Stimulated activated CD8-positive, alpha-beta memory T cell treated with anti-CD3 and anti-CD28 coated beads, Interleukin-7, amount 100 ng/mL, for 1 hour (primary cell): Measurements from ENCODE around the gene PRKG1.

Source experiments
- DNase-seq, 2 donors: peaks; one replicate each; pipeline ENCODE4 v3.0.0-alpha.2; 2020; ENCODE audit warnings: low read depth in 2 of 2

The PRKG1 gene

DNA sequence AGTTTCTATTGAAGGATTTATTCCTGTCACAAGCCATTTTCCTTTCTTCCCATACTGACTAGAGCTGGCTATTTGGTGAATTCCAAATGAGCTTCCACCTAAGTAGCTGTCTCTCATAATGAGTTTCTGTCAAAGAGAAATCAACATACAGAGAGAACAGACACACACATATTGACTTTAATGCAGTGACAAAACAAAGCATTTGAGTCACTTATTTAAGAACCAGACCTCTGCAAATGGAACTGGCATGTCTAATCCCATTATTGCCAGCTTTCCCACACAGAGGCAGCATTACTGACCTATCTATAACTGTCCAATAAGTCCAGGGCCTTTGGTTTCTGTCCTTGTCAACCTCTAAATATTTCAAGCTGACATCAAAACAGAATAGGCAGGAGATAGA lies 804.4 kb downstream of the PRKG1 start:
- no peak for DNase-seq

DNA sequence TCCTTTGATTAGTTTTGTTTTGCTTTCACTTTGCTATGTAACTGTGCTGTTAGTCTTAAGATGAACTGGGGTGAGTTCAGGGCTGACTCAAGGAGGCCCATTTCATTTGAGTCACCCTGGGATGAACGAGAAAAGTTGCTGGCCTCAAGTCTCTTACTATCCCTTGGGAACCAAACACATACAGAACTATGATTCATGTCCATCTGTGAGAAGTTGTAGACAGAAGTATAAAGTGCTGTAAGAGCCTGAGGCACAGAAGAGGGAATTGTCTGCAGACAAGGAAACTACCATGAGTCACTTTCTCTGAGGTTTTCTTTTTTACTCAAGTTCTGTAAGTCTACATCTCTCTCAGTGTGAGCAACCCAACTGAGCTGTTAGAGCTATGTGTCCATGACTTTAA lies 805.0 kb downstream of the PRKG1 start:
- no peak for DNase-seq

DNA sequence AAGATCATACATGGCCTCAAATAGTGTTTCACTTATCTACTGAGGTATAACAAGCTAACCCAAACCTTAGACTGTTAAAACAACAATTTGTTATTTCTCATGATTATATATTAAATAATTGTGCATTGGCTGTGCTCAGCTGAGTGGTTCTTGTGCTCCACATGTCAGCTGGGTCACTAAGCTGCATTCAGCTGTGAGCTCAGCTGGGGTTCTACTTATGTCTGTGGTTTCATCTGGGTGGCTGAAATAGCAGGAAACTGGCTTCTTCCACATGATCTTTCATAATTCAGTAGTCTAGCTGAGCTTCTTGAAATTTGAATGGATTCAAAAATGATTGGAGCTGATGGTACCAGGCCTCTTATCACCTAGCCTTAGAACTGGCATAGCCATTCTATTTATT lies 806.9 kb downstream of the PRKG1 start:
- no peak for DNase-seq

DNA sequence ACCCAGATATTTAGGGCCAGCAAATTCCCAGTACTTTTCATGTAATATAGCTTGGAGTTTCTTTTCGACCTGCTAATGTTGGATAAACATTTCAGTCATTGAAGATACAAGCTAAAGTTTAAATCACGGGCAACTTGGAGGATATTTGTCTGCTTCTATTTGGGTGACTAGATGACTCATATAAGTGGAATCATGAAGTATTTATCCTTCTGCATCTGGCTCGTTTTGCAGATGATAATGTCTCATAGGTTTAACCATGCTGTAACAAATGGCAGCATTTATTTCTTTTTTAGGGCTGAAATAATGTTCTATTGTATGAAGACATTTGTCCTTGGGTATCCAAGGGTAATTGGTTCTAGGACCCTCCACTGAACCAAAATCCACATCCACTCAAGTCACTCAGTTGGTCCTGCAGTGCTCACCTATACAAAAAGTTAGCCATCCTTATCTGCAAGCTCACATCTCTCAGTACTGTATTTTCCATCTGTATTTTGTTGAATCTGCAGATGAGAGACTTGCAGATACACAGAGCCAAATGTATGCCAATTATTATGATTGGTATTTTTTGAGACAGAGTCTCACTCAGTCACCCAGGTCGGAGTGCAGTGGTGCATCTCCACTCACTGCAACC lies 812.3 kb downstream of the PRKG1 start:
- DNase-seq, result no peak

DNA sequence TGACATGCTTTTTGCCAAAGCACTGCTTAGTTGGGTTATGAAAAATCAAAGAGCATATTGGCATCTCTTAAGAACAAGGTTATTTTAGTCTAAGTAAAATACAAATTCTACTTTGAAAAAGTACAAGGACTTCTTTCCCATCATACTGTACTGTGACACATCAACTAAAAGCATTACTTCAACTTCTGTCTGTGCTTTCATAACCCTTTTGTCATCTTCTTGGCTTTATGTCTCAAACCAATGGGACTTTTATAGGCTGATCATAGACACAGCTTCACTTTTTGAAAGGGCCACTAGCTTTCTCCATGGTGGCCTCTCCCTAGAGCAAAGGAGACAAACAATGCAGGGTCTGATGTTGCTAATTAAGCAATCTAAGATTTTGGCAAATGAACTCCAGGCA lies 814.0 kb downstream of the PRKG1 start:
- DNase-seq, result no peak

DNA sequence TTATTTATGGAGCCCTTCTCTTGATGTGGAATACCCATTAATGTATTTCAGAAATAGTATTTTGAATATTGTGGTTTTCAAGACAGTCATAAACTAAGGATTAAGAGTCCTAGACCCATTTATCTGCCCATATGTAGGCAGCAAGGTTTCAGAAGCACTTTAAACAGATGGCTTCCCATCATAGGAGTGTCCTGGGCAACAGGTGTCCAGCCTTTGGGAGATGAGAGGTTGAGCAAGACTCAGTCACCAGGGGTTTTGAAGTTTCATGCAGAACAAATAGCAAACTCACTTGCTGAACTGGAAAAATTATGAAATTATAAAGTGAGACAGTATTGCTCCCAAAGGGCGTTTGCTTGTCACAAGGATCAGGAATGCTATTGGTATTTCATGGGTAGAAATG lies 818.0 kb downstream of the PRKG1 start:
- DNase-seq, result no peak

DNA sequence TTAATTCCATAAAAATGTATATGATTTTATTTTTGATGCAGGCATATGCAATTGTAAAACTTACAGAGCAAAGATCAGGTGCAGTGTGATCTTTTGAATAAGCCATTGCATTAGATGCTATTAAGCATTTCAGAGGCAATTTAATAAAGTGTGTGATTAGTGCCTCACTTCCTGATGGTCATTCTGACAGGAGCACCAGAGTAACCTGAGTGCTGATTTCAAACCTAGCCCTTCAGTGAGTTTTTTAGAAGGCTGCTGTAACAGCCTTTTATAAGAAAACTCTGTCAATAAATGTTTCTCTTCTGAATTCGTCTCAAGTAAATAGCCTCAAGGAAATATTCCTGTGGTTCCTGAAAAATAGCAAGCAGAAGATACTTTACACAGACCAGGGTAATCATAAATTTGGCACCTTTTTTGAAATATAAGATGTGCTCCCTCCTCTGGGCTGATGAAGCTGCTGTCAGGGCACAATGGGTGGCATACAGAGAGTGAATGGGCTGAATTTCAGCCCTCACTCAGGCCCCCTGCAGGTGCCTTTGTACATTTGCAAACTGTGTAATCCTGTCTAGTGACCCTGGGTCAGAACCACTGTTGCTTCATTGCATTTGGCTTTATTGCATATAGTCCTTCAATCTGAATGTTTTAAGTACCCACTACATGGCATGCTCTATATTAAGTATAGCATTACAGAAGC lies 818.8 kb downstream of the PRKG1 start:
- DNase-seq, result no peak

DNA sequence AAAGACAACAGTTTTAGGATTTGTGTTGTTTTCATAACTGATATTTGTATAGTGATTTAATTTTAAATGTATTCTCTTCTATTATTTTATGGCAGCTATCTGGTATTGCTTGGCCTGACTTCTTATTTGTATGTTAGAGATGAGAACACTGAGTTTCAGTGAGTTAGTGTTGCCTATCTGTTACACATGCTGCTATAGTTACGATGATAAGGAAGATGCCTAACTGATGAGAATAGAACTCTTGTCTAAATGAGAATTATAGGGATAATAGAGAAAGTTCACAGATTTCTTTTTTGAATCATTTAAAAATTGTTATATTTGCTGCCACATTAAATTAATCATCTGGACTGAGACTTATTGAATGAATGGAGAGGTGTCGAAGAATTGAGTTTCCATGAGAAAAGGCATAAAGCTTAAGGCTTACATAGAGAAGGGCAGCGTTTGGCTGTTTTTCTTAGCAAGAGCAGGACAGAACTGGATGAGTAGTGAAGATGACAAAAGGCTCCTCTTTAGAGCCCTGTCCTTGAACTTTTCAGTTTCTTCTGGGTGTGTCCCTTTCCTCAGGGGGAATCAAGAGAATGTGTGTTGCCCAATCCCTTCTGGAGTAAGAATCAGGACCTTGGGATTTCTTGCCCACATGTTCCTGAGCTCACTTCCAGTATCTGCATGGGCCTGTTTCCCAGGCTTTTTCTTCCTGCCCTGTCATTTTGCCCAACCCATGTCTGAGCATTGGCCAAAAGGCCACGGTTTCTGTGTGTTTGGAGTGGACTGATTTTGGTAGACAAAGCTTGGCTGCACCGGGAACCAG lies 820.7 kb downstream of the PRKG1 start:
- no peak for DNase-seq

DNA sequence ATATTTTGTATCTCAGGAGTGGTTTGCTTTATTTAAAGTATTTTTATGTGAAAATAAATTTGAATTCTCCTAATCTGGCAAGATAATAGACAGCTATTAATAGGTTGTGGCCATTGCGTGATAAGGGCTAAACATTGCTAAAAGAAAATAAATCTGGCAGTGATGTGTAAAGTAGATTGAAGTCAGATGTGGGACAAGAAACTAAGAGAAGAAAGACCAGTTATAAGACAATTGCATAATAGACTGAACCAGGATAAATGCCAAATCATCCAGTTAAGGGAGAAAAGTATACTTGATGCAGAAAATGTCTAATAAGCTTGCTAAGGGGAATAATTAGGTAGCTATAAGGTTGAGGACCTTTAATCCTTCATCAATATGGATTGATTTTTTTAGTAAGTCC lies 822.6 kb downstream of the PRKG1 start:
- DNase-seq, result no peak

DNA sequence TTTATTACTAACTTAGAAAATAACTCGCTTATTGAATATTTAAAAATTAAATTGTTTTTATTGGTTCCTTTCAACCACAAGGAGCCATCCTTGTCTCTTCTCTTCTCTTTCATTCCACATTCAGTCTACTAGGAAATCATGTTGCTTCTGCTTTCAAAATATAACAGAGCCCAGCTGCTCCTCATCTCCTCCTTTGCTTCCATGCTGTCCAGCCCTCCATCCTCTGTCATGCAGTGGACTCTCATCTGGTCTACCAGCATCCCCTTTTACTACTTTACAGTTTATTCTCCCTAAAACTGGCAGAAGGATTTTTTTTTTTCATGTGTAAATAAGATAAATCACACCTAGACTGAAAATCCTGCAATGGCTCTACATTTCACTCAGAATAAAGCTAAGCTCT lies 823.3 kb downstream of the PRKG1 start:
- DNase-seq, result no peak

DNA sequence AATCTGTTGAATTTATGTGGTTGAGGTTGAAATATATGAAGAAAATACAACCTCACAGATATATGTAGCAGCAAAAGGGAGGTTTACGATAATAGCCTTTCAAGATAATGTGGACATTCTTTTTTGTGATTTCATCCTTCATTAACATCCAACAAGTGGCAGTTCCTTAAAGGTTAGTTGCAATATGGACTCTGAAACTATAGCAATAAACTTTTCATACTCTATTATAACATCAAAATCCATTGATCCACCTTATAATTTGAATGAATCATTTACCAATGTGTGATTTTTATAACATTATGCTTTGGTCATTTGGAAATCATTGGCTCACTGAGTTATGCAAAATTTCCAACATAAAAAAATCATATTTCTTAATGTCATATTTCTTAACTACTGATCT lies 825.9 kb downstream of the PRKG1 start:
- no peak for DNase-seq

DNA sequence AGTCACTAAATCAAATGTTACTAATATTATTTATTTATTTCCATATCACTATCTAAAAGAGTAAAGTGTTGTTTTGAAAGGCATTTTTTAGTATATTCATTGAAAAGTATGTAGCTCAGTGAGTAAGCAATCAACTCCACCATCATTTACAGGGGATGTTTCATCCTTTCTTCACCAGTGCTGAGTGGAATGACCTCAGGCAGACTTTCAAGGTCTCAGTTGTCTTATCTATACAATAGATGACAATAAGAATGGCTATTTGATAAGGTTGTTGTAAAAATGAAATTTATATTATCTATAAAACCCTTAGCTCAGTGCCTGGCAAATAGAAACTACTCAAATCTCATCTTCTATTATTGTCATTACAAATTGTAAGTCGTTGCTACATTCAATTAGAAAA lies 829.4 kb downstream of the PRKG1 start:
- DNase-seq, result no peak

DNA sequence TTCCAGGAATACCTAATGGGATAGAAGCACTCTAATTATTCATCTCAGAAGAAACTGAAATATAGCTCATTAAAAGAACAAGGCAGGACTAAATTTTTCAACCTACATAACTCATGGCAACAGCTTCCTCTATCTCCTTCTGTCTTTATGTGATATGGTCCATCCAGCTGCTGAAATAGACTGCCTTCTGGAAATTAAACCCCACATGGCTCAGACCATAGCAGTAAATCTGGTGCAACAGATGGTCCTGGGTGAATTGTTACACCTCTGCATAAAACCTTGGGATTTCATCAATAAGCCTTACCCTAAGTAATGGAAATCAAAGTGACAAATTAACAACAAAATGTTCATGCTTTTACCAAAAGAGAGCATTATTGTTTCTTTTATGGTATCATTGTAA lies 830.7 kb downstream of the PRKG1 start:
- DNase-seq, result no peak

DNA sequence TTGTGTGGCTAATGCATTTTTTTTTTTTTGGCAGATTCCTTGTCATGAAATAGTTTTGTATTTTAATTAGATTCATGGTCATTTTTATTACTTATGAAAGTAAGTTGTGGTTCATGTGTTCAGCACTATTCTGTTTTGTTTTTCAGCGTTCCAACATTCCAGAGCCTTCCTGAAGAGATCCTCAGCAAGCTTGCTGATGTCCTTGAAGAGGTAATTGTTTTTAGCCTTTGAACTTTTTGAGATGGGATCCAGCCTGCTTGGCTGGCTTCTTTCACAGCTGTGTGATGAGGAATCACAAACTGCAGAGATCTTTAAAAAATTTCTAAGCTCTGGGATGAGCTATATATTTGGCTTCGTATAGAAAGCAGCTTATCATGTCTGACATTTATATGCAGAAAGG lies 833.1 kb downstream of the PRKG1 start:
- no peak for DNase-seq

DNA sequence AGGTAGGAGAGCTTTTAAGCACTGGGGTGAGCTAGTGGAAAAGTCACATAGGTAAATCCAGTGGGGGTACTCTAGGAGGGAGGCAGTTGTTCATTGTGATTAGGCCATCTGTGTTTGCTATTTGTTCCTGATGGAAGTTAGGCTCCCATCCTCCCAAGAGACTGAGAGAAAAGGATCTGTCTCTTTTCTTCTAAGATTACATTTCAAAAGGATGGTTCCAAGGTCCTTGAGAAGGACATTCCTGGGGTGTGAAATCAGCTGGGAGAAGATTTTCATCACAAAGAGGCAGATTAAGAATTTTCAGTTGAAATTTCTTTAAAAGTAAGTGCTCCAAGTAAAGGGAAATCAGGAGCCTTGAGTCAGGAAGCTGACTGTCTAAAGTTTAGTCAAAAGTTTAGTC lies 835.9 kb downstream of the PRKG1 start:
- DNase-seq, result no peak

DNA sequence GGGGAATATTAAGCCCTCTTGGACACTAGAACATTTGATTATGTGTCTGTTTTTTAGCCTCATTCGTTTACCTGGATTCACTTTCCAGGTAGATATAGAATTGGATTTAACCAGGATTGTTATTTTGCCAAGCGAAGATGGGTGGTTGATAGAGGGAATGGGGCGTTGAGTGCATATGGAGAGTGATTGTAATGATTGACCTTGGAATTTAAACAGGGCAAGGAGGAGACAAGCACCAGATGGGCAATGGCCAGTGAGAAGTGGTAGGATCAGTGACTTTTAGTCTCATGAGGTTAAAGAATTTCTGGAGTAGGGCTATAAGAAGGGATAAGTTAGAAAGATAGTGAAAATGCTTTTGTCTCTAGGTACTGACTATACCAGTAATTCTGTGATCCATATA lies 836.3 kb downstream of the PRKG1 start:
- no peak for DNase-seq

DNA sequence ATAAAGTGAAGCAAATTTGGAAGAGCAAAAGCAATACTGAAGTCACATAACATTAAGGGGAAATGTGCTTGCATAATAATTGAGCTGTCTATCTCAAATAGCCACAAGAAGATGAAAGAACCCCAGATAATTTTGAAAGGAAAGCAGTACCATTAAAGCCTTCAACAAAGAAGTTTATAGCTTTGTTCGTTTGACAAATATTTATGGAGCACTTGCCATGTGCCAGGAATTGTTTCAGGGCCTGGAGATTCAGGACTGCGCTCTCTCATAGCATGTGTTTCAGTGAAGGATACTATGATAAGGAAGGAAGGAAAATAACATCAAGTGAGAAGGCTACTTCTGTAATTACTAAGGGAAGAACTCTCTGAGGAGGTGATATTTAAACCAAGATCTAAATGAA lies 837.4 kb downstream of the PRKG1 start:
- no peak for DNase-seq

DNA sequence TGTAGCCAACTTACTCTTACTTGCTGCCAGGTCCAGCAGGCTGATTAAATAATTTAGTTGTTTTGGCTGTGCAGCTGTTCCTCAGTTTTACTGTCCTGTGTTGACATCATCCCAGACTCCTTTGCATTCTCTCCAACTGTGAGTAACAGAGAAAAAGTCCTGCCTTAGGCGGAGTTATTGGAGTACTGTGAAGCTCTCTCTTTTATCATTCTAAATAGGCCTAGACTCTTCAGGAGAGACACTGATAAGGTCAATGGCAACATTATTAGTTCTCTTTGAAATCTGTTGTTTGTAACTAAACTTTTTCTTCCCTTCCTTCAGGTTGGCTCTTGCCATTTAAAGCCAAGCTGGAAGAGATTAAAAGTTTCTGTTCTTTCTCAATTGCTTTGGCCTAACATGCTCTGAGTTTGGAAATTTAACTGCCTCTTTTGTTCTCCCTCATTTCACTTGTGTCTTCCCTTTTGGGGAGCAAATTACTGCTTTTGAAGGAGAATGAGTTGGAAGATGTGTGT lies 840.8 kb downstream of the PRKG1 start:
- no peak for DNase-seq

DNA sequence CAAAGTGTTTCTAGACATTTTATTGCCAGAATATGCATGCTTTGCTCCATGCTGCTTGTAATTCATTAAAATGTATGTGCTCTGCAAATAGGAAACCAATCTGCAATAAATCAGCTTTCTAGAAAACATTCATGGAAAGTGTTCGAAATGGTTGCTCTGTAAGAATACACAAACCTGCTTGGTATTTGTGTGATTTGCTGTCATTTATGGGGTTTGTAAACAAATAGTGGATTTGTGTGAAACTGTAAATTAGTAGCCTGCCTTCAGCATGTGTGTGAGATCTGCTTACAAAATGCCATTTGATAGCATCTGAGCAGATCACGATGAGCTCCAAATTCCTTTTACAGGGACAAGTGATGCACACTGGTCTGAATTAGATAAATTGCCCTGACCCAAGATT lies 844.2 kb downstream of the PRKG1 start:
- no peak for DNase-seq

DNA sequence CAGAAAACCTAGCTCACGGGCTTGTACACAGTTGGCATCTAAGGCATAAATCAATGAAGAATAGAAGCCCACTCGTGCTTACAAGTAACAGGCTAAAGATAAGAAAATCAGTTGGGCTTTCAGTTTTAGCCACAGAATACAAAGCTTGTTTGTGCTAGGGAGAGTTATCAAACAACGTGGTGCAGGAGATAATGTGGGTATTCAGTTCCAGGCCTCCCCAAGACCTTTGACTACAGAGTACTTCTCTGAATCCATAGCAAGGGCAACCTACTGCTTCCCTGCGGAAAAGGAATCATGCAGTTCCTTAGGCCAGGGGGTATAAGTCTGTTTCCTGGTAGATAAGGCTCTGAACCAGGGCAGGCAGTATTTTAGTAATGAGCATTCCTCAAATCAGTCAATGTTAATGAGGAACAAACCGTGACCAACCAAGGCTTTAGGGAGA lies 844.6 kb downstream of the PRKG1 start:
- DNase-seq, result no peak

DNA sequence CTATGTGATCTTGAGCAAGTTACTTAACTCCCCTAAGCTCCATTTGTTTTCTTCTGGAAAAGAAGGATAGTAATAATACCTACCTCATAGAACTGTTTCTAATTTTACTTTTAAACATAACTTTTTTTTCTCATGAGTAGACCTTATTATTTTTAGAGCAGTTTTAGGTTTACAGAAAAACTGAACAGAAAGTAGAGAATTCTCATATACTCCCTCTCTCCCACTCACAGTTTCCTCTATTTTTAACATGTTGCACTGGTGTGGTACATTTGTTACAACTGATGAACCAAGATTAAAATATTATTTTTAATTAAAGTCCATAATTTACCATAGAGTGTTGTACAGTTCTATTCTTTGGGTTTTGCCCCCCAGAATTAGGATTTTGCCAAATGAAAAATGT lies 846.4 kb downstream of the PRKG1 start:
- DNase-seq, result no peak

DNA sequence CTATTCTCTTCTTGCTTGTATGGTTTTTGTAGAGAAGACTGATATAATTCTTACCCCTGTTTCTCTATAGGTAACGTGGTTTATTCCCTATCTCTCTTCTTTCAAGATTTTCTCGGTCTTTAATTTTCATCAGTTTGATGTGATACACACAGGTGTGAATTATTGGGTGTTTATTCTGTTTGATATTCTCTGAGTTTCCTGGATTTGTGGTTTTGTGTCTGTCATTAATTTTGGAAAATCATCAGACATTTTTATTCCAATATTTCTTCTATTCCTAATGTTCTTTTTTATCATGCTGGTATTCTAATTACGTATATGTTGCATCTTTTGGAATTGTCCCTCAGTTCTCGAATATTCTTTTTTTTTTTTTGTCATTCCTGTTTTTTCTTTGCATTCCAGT lies 850.1 kb downstream of the PRKG1 start:
- DNase-seq, result no peak

DNA sequence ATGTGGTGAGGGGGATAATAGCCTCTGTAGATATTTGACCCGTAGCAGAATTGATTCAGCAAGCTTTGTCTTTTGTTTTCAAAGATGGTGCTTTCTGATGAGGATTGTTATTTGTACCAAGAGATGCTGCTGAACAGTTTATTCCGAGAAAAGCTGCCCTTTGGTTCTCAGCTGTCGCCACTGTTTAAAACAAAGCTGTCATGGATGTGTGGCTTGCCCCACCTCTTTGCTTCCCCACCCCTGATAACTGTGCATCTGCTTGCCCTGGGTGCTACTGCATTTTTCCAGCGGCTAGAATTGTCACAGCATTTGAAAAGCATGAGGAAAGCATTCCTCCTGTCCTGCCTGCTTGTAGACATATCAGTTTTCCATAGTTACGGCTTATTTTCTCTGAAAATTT lies 852.0 kb downstream of the PRKG1 start:
- no peak for DNase-seq
